ENCODE results near the gene RAB27A.
"Not testable (repeated sequence)": the region's sequence is repeated elsewhere in the genome, so short reads cannot be mapped to it uniquely, and the experiment has no call there.

The RAB27A gene

DNA sequence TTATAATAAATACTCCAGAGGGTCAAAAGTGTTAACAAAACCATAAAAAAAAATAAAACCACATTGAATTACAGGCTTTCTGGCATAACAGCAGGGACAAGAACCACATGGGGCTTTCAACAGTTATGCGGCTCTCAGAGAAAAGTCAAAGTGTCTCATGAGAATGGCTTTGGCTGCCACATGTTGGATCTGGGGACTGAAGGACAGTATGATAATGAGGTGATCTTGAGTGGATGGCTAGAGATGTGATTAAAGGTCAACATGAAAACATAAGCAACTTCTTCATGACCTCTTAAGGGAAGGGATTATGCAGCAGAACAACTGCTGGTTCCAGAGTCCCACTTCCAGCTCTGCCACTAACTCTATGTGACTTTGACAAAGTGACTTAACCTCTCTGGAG, 5.2 kb downstream of the RAB27A start:
- H4K20me1 ChIP-seq (ENCODE audit: insufficient read depth): no peaks in the 10 kb centered on the region
- H2AFZ ChIP-seq (ENCODE audit: low read depth): no peak overlapping the region
- peaks cover 87% of the 10 kb centered on the region for H3K79me2 ChIP-seq (ENCODE audit: insufficient read depth, low read depth)
- H3K4me2 ChIP-seq: peak overlapping the region; percentile 21; the same call in 1 of the 2 replicates
- H3K4me3 ChIP-seq (IDR thresholded peaks at IDR 0.05; ENCODE audit: insufficient read depth, low read depth, low read length): no peak overlapping the region
- H3K27me3 ChIP-seq (ENCODE audit: insufficient read depth, low read depth): no peaks in the 10 kb centered on the region
- no peak overlapping the region for H3K27ac ChIP-seq
- H3K4me1 ChIP-seq (ENCODE audit: low read depth, poor library complexity, severe bottlenecking): peaks cover 90% of the 10 kb centered on the region
- no peak overlapping the region for H3K9ac ChIP-seq
- TF ChIP-seq, protein P1, sequence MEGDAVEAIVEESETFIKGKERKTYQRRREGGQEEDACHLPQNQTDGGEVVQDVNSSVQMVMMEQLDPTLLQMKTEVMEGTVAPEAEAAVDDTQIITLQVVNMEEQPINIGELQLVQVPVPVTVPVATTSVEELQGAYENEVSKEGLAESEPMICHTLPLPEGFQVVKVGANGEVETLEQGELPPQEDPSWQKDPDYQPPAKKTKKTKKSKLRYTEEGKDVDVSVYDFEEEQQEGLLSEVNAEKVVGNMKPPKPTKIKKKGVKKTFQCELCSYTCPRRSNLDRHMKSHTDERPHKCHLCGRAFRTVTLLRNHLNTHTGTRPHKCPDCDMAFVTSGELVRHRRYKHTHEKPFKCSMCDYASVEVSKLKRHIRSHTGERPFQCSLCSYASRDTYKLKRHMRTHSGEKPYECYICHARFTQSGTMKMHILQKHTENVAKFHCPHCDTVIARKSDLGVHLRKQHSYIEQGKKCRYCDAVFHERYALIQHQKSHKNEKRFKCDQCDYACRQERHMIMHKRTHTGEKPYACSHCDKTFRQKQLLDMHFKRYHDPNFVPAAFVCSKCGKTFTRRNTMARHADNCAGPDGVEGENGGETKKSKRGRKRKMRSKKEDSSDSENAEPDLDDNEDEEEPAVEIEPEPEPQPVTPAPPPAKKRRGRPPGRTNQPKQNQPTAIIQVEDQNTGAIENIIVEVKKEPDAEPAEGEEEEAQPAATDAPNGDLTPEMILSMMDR (conservative IDR thresholded peaks at IDR 0.05; ENCODE audit: low read depth, low read length): no peak
- H3K36me3 ChIP-seq (ENCODE audit: insufficient read depth): no peaks in the 10 kb centered on the region

DNA sequence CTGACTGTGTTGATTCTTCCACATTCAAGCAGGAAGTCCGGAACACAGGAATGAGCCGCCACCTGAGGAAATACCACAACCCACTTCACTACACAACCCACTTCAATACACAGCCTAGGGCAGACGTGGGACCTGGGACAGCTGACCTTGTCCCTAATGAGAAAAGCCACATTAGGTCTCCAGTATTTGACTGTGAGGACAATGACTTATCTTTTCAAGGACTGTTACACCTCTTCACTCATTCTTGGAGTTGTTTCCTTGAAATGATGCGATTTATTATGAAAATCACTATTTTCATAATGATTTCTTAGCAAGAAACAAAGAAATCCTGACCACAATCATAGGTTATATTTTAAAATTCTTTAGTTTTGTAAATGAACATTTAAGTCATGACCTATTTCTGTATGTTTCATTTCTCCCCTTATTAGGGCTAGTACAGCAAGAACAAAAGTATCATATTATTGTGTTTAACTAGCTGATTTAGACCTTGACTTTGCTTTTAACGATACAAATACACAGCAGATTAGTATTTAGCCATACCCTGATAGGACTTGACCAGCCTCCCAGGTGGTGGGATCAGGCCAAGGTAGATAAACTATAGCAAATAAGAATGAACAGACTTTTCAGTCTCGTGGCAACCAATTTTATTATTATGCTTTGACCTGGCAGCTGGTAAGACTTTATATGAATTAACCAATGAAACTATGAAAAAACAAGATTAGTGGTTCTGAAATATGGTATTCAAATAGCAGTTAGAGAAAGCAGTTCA, 6.0 kb downstream of the RAB27A start:
- peak overlapping the region; percentile 62; the same call in 1 of the 2 replicates for H3K4me2 ChIP-seq
- no peak overlapping the region for H3K9ac ChIP-seq
- peaks cover 78% of the 10 kb centered on the region for H3K79me2 ChIP-seq (ENCODE audit: insufficient read depth, low read depth)

DNA sequence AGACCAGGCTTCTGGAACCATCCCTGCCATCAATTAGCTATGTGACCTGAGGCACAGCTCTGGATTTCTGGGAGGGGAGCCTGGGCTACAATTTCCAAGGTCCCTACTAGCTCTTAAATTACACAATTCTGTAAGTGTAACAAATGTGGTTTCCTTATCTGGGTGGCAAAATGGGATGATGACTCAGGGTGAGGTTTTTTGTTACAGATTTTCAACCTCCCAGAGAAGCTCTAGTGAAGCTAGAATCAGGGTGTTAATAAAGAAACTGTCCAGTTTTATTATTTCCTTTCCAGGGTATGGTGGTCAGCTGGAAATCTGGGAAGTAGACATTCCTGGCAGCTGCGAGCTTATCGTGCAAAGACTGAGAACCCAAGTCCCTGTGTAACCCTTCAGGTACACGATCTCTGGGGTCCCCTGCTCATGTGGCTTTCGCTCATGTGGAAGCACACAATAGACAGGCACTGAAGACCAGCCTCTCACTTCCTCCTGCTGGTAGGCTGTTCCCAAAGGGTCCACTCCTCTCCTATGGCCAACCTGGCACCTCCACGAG, 7.3 kb downstream of the RAB27A start:
- peak overlapping the region; percentile 62 for H3K4me2 ChIP-seq
- H3K4me1 ChIP-seq (ENCODE audit: low read depth, poor library complexity, severe bottlenecking): peaks cover 97% of the 10 kb centered on the region
- H3K79me2 ChIP-seq (ENCODE audit: insufficient read depth, low read depth): peaks cover 76% of the 10 kb centered on the region
- H3K36me3 ChIP-seq (ENCODE audit: insufficient read depth): no peaks in the 10 kb centered on the region
- H3K4me3 ChIP-seq (IDR thresholded peaks at IDR 0.05; ENCODE audit: insufficient read depth, low read depth, low read length): no peak overlapping the region
- no peak overlapping the region for H2AFZ ChIP-seq (ENCODE audit: low read depth)
- peak overlapping the region; percentile 89 for H3K27ac ChIP-seq
- no peaks in the 10 kb centered on the region for H3K27me3 ChIP-seq (ENCODE audit: insufficient read depth, low read depth)
- TF ChIP-seq, protein P1 (conservative IDR thresholded peaks at IDR 0.05; ENCODE audit: low read depth, low read length): no peak
- H4K20me1 ChIP-seq (ENCODE audit: insufficient read depth): no peaks in the 10 kb centered on the region
- H3K9ac ChIP-seq: no peak overlapping the region

More for the DNA sequence above, 6.0 kb downstream of the RAB27A start:
- TF ChIP-seq, protein P1 (conservative IDR thresholded peaks at IDR 0.05; ENCODE audit: low read depth, low read length): no peak
- no peak overlapping the region for H2AFZ ChIP-seq (ENCODE audit: low read depth)
- H3K4me3 ChIP-seq (IDR thresholded peaks at IDR 0.05; ENCODE audit: insufficient read depth, low read depth, low read length): no peak overlapping the region
- H3K36me3 ChIP-seq (ENCODE audit: insufficient read depth): no peaks in the 10 kb centered on the region
- H3K27ac ChIP-seq: peak overlapping the region; percentile 89; the same call in 1 of the 2 replicates
- H4K20me1 ChIP-seq (ENCODE audit: insufficient read depth): no peaks in the 10 kb centered on the region
- H3K4me1 ChIP-seq (ENCODE audit: low read depth, poor library complexity, severe bottlenecking): peaks cover 97% of the 10 kb centered on the region
- no peaks in the 10 kb centered on the region for H3K27me3 ChIP-seq (ENCODE audit: insufficient read depth, low read depth)

DNA sequence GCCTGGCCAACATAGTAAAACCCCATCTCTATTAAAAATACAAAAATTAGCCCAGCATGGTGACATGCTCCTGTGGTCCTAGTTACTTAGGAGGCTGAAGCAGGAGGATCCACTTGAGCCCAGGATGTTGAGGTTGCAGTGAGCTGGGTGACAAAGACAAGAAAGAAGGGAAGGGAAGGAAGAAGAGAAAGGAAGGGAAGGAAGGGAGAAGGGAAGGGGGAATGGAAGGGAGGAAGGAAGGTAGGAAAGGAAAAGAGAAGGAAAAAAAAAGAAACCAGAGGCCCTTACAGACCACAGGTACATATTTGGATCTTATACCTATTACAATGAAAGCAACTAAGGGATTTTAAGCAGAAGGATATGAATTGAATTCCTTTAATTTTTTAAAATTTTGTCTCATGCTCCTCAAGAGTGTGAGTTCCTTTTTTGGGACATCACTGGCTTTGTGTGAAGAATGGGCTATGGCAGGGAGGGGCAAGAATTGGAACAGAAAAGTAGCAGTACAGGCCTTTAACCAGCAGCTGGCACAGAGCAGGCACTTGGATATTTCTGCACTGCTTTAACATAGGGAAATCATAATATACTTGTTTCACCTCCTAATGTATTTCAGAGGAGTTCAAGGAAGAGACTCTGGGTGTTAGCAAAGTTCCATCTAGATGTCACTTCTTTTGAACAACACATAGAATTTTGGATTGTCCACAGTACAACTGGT, 7.9 kb downstream of the RAB27A start:
- Histone ChIP-seq H3K9ac (no peak overlapping the region), H3K27ac (peak overlapping the region; percentile 89), H4K20me1 (ENCODE audit: insufficient read depth) (no peaks in the 10 kb centered on the region), H3K36me3 (ENCODE audit: insufficient read depth) (no peaks in the 10 kb centered on the region), H3K79me2 (ENCODE audit: insufficient read depth, low read depth) (peaks cover 73% of the 10 kb centered on the region), H2AFZ (ENCODE audit: low read depth) (no peak overlapping the region), H3K27me3 (ENCODE audit: insufficient read depth, low read depth) (no peaks in the 10 kb centered on the region), H3K4me3 (IDR thresholded peaks at IDR 0.05; ENCODE audit: insufficient read depth, low read depth, low read length) (no peak overlapping the region), H3K4me1 (ENCODE audit: low read depth, poor library complexity, severe bottlenecking) (peaks cover 100% of the 10 kb centered on the region), H3K4me2 (peak overlapping the region; percentile 62)
- TF ChIP-seq, protein P1 (conservative IDR thresholded peaks at IDR 0.05; ENCODE audit: low read depth, low read length): no peak

DNA sequence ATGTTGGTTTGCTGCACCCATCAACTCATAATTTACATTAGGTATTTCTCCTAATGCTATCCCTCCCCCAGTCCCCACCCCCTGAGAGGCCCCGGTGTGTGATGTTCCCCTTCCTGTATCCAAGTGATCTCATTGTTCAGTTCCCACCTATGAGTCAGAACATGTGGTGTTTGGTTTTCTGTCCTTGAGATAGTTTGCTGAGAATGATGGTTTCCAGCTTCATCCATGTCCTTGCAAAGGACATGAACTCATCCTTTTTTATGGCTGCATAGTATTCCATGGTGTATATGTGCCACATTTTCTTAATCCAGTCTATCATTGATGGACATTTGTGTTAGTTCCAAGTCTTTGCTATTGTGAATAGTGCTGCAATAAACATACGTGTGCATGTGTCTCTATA, 9.0 kb downstream of the RAB27A start:
- peaks cover 100% of the 10 kb centered on the region for H3K4me1 ChIP-seq (ENCODE audit: low read depth, poor library complexity, severe bottlenecking)
- peak overlapping the region; percentile 37; the same call in 1 of the 2 replicates for H3K4me2 ChIP-seq
- not testable (repeated sequence) for H3K36me3 ChIP-seq (ENCODE audit: insufficient read depth); H4K20me1 ChIP-seq (ENCODE audit: insufficient read depth); H3K27me3 ChIP-seq (ENCODE audit: insufficient read depth, low read depth); H2AFZ ChIP-seq (ENCODE audit: low read depth); H3K4me3 ChIP-seq (IDR thresholded peaks at IDR 0.05; ENCODE audit: insufficient read depth, low read depth, low read length); H3K9ac ChIP-seq
- peaks cover 72% of the 10 kb centered on the region for H3K79me2 ChIP-seq (ENCODE audit: insufficient read depth, low read depth)
- H3K27ac ChIP-seq: peak overlapping the region; percentile 89

Measured in KMS-11 (cell line).